Measurements from ENCODE around the gene HDGFL3. TPM values are rescaled to one million over a fixed set of nuclear protein-coding genes. Genes with fewer than 3 reads are reported as not detected.

The HDGFL3 gene
- total and polyA plus RNA-seq, 10 of the 15 experiments (the other 5 are each of a cell fraction or from before 2014, with no cell fraction given) = 5.6 to 40.6 (median 15.8) TPM

DNA sequence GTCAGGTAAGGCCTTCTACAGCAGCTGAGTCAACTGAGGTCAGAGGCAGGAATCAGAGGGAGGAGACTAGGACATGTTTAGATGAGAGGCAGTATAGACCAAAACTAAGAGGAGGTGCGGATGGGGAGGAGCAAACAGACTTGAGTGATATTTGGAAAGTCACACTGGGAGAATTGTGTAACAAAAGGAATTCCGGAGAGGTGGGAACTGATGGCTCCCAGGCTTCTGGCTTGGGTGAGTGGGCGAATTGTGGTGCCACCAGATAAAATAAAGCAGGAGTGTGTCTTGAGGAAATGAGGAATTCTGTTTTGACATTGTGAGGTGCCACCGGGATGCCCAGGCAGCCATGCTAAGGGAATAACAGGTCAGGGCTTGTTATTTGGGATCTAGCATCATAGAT lies 103.5 kb downstream of the HDGFL3 start (continued):
- TF ChIP-seq CBX3 (IDR thresholded peaks at IDR 0.05; ENCODE audit: borderline replicate concordance, low read depth) (no peak), STAT3 (IDR thresholded peaks at IDR 0.05; ENCODE audit: low read depth, low read length) (no peak)

DNA sequence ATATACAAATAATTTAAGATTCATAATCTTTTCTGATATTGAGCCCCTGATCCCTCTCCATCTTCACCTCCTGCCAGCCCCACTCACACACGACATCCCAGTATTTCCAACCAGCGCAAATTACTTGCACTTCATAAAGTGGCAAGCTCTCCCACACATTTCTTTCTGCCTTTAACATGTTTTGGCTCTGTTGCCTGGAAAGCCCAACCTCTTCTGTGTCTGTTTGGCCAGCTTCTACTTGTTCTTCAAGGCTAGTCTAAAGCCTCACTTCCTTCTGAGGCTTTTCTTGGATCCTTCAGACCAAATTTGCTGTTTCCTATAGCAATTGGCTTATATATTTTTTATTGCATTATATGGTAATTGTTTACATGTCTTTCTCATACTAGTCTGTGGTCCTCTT lies 105.3 kb downstream of the HDGFL3 start:
- Histone ChIP-seq H3K4me1 (ENCODE audit: control insufficient read depth, insufficient read depth, low read length) (peaks cover 8% of the 10 kb centered on the region), H4K20me1 (ENCODE audit: control insufficient read depth, insufficient read depth) (no peaks in the 10 kb centered on the region), H3K9ac (ENCODE audit: control insufficient read depth, insufficient read depth, low read length) (no peak overlapping the region), H3K4me3 (no peak overlapping the region), H3K79me2 (ENCODE audit: control insufficient read depth, insufficient read depth, low read length) (no peaks in the 10 kb centered on the region), H2AFZ (ENCODE audit: control insufficient read depth, low read depth, low read length) (no peak overlapping the region), H3K27ac (ENCODE audit: control insufficient read depth, insufficient read depth) (no peak overlapping the region), H3K4me2 (ENCODE audit: control insufficient read depth, insufficient read depth) (no peak overlapping the region), H3K9me3 (replicated peaks; ENCODE audit: control insufficient read depth, insufficient read depth, low read length) (no peaks in the 10 kb centered on the region), H3K27me3 (replicated peaks in 1 of 2; ENCODE audit: control insufficient read depth in 2 of 2, insufficient read depth in 2 of 2, low read length in 1 of 2) (no peaks in the 10 kb centered on the region), H3K36me3 (ENCODE audit: control insufficient read depth in 2 of 2, insufficient read depth in 2 of 2, low read length in 1 of 2) (no peaks in the 10 kb centered on the region)
- ChIA-PET CTCF (no interaction called here), POLR2A (no interaction called here), RAD21 (ENCODE audit: unreplicated experiment) (no interaction called here), SMC1A (ENCODE audit: uncharacterized antibody, unreplicated experiment) (no interaction called here)
- BruUV-seq (replicated peaks) = no TSS peak
- TF ChIP-seq CBX5 (IDR thresholded peaks at IDR 0.05; ENCODE audit: low read depth) (no peak), PAX8 (IDR thresholded peaks at IDR 0.05) (no peak), BACH1 (IDR thresholded peaks at IDR 0.05; ENCODE audit: borderline replicate concordance) (no peak), RAD21 (IDR thresholded peaks at IDR 0.05; ENCODE audit: insufficient read depth, low read depth, low read length) (no peak), BCL11A (IDR thresholded peaks at IDR 0.05; ENCODE audit: low read depth, low read length) (no peak), MYC (IDR thresholded peaks at IDR 0.05; ENCODE audit: insufficient read depth, insufficient read length, insufficient replicate concordance, low read length, severe bottlenecking) (no peak), MEF2B (IDR thresholded peaks at IDR 0.05; ENCODE audit: partially characterized antibody, poor library complexity, severe bottlenecking) (no peak), PBX3 (IDR thresholded peaks at IDR 0.05; ENCODE audit: insufficient replicate concordance, low read depth, low read length) (no peak)
- TF ChIP-seq, protein P1, sequence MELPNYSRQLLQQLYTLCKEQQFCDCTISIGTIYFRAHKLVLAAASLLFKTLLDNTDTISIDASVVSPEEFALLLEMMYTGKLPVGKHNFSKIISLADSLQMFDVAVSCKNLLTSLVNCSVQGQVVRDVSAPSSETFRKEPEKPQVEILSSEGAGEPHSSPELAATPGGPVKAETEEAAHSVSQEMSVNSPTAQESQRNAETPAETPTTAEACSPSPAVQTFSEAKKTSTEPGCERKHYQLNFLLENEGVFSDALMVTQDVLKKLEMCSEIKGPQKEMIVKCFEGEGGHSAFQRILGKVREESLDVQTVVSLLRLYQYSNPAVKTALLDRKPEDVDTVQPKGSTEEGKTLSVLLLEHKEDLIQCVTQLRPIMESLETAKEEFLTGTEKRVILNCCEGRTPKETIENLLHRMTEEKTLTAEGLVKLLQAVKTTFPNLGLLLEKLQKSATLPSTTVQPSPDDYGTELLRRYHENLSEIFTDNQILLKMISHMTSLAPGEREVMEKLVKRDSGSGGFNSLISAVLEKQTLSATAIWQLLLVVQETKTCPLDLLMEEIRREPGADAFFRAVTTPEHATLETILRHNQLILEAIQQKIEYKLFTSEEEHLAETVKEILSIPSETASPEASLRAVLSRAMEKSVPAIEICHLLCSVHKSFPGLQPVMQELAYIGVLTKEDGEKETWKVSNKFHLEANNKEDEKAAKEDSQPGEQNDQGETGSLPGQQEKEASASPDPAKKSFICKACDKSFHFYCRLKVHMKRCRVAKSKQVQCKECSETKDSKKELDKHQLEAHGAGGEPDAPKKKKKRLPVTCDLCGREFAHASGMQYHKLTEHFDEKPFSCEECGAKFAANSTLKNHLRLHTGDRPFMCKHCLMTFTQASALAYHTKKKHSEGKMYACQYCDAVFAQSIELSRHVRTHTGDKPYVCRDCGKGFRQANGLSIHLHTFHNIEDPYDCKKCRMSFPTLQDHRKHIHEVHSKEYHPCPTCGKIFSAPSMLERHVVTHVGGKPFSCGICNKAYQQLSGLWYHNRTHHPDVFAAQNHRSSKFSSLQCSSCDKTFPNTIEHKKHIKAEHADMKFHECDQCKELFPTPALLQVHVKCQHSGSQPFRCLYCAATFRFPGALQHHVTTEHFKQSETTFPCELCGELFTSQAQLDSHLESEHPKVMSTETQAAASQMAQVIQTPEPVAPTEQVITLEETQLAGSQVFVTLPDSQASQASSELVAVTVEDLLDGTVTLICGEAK (IDR thresholded peaks at IDR 0.05; ENCODE audit: borderline replicate concordance) = no peak
- FAIRE-seq = no peak
- WGBS (ENCODE audit: insufficient coverage, insufficient replicate concordance, low lambda C conversion rate, missing lambda C conversion rate) = 47% methylated on average over 2 of the region's 2 CpGs
- no peak for DNase-seq (ENCODE audit: low read depth, low spot score)
- ATAC-seq = no peak
- intact Hi-C loops (cut with micrococcal nuclease; ENCODE audit: unreplicated experiment) (no loop called here), in situ Hi-C loops (cut with MboI) (no loop called here)
